Activated CD4-positive, alpha-beta memory T cell treated with anti-CD3 and anti-CD28 coated beads for 36 hours (primary cell): ENCODE results near the gene TTLL11. TPM values are rescaled to one million over a fixed set of nuclear protein-coding genes. Genes with fewer than 3 reads are reported as not detected.

Experiments
- CTCF ChIA-PET: fragments of 350-600 bp; sonication (Branson Sonifier 250); formaldehyde crosslinking; loops from one replicate; lab custom pipeline; 2021; ENCODE audit warnings: antibody characterized with exemption, inconsistent platforms; lab: Charles Lee
- POLR2A ChIA-PET: fragments of 350-600 bp; sonication (Branson Sonifier 250); formaldehyde crosslinking; loops from one replicate; lab custom pipeline; 2021; ENCODE audit warnings: antibody characterized with exemption; lab: Charles Lee
- DNase-seq: peaks from one replicate; pipeline ENCODE4 v3.0.0-alpha.2; 2020
- H3K27ac Mint-ChIP-seq: one replicate; pipeline ENCODE4 v1.8.0; 2021; ENCODE audit warnings: mixed read lengths
- H3K27me3 Mint-ChIP-seq: one replicate; pipeline ENCODE4 v1.8.0; 2021; ENCODE audit warnings: mixed read lengths
- H3K36me3 Mint-ChIP-seq: one replicate; pipeline ENCODE4 v1.8.0; 2021; ENCODE audit warnings: mixed read lengths
- H3K4me1 Mint-ChIP-seq: one replicate; pipeline ENCODE4 v1.8.0; 2021; ENCODE audit warnings: low read depth, mixed read lengths
- H3K4me3 Mint-ChIP-seq: one replicate; pipeline ENCODE4 v1.8.0; 2021; ENCODE audit warnings: mild to moderate bottlenecking, mixed read lengths
- H3K9me3 Mint-ChIP-seq: one replicate; pipeline ENCODE4 v1.8.0; 2021; ENCODE audit warnings: mixed read lengths
- intact Hi-C: fragments of 100-400 bp; cut with micrococcal nuclease; formaldehyde crosslinking; loops from one replicate; pipeline ENCODE4 v1.15.1; 2023
- total RNA-seq, 2 experiments: library from RNA; stranded (reverse); gene quantifications; one replicate each; pipeline ENCODE4 v1.2.3, GENCODE V29; 2021

Gene TTLL11
- total RNA-seq, 2 experiments from 2014 or later, result 0.97 TPM

GRCh38 chr9:121853617-121854395, 239.3 kb downstream of the TTLL11 start:
- Mint-ChIP-seq H3K36me3 (no peaks in the 10 kb centered on the region), H3K4me1 (no peaks in the 10 kb centered on the region), H3K27me3 (no peaks in the 10 kb centered on the region), H3K27ac (no peak overlapping the region), H3K4me3 (no peak overlapping the region), H3K9me3 (peaks cover 9% of the 10 kb centered on the region)
- no peak for DNase-seq
- intact Hi-C loops, result no loop called here
- ChIA-PET CTCF (no interaction called here), POLR2A (no interaction called here)

- intact Hi-C loops, result no loop called here
- peaks cover 12% of the 10 kb centered on the region for H3K9me3 Mint-ChIP-seq
- no peaks in the 10 kb centered on the region for H3K27me3 Mint-ChIP-seq
- no peaks in the 10 kb centered on the region for H3K36me3 Mint-ChIP-seq
- no peak for DNase-seq
- no peak overlapping the region for H3K4me3 Mint-ChIP-seq
- CTCF ChIA-PET, result no interaction called here
- POLR2A ChIA-PET, result no interaction called here
- no peak overlapping the region for H3K27ac Mint-ChIP-seq
- H3K4me1 Mint-ChIP-seq, result no peaks in the 10 kb centered on the region
Measured at GRCh38 chr9:121852651-121853616, 240.2 kb downstream of the TTLL11 start.

- no peaks in the 10 kb centered on the region for H3K4me1 Mint-ChIP-seq
- ChIA-PET POLR2A (no interaction called here), CTCF (no interaction called here)
- H3K27me3 Mint-ChIP-seq, result no peaks in the 10 kb centered on the region
- no peak overlapping the region for H3K27ac Mint-ChIP-seq
- no peaks in the 10 kb centered on the region for H3K36me3 Mint-ChIP-seq
- DNase-seq, result no peak
- H3K4me3 Mint-ChIP-seq, result no peak overlapping the region
- intact Hi-C loops, result no loop called here
- H3K9me3 Mint-ChIP-seq, result peaks cover 15% of the 10 kb centered on the region
Measured at GRCh38 chr9:121852241-121852640, 240.9 kb downstream of the TTLL11 start.

- no peaks in the 10 kb centered on the region for H3K27me3 Mint-ChIP-seq
- CTCF ChIA-PET, result no interaction called here
- H3K4me1 Mint-ChIP-seq, result no peaks in the 10 kb centered on the region
- POLR2A ChIA-PET, result no interaction called here
- DNase-seq, result no peak
- no peak overlapping the region for H3K4me3 Mint-ChIP-seq
- no peak overlapping the region for H3K27ac Mint-ChIP-seq
- H3K36me3 Mint-ChIP-seq, result no peaks in the 10 kb centered on the region
- H3K9me3 Mint-ChIP-seq, result peaks cover 15% of the 10 kb centered on the region
- intact Hi-C loops, result no loop called here
Measured at GRCh38 chr9:121851641-121852091, 241.4 kb downstream of the TTLL11 start.

- ChIA-PET POLR2A (no interaction called here), CTCF (no interaction called here)
- Mint-ChIP-seq H3K27me3 (no peaks in the 10 kb centered on the region), H3K36me3 (no peaks in the 10 kb centered on the region), H3K4me3 (no peak overlapping the region), H3K9me3 (peaks cover 15% of the 10 kb centered on the region), H3K4me1 (no peaks in the 10 kb centered on the region), H3K27ac (no peak overlapping the region)
- DNase-seq, result no peak
- intact Hi-C loops, result no loop called here
Measured at GRCh38 chr9:121850366-121850765, 242.7 kb downstream of the TTLL11 start.

GRCh38 chr9:121849554-121849953, 243.6 kb downstream of the TTLL11 start:
- Mint-ChIP-seq H3K27ac (no peak overlapping the region), H3K9me3 (peaks cover 15% of the 10 kb centered on the region), H3K36me3 (no peaks in the 10 kb centered on the region), H3K4me1 (no peaks in the 10 kb centered on the region), H3K4me3 (no peak overlapping the region), H3K27me3 (no peaks in the 10 kb centered on the region)
- POLR2A ChIA-PET, result no interaction called here
- intact Hi-C loops, result no loop called here
- no peak for DNase-seq
- CTCF ChIA-PET, result no interaction called here

- peaks cover 6% of the 10 kb centered on the region for H3K27me3 Mint-ChIP-seq
- H3K27ac Mint-ChIP-seq, result no peak overlapping the region
- H3K9me3 Mint-ChIP-seq, result peaks cover 13% of the 10 kb centered on the region
- ChIA-PET CTCF (no interaction called here), POLR2A (no interaction called here)
- peaks cover 8% of the 10 kb centered on the region for H3K4me1 Mint-ChIP-seq
- no peaks in the 10 kb centered on the region for H3K36me3 Mint-ChIP-seq
- intact Hi-C loops, result no loop called here
- no peak for DNase-seq
- no peak overlapping the region for H3K4me3 Mint-ChIP-seq
Measured at GRCh38 chr9:121844562-121844961, 248.5 kb downstream of the TTLL11 start.

GRCh38 chr9:121844098-121844497, 249.0 kb downstream of the TTLL11 start:
- CTCF ChIA-PET, result no interaction called here
- Mint-ChIP-seq H3K36me3 (no peaks in the 10 kb centered on the region), H3K27me3 (peaks cover 6% of the 10 kb centered on the region), H3K9me3 (peaks cover 8% of the 10 kb centered on the region), H3K27ac (no peak overlapping the region), H3K4me1 (peaks cover 11% of the 10 kb centered on the region), H3K4me3 (no peak overlapping the region)
- POLR2A ChIA-PET, result no interaction called here
- intact Hi-C loops, result no loop called here
- DNase-seq, result no peak

GRCh38 chr9:121842612-121842978, 250.5 kb downstream of the TTLL11 start:
- ChIA-PET POLR2A (no interaction called here), CTCF (no interaction called here)
- DNase-seq, result no peak
- Mint-ChIP-seq H3K4me3 (no peak overlapping the region), H3K4me1 (peaks cover 11% of the 10 kb centered on the region), H3K27ac (no peak overlapping the region), H3K27me3 (peaks cover 6% of the 10 kb centered on the region), H3K36me3 (no peaks in the 10 kb centered on the region), H3K9me3 (peaks cover under 1% of the 10 kb centered on the region)
- intact Hi-C loops, result no loop called here

GRCh38 chr9:121841771-121842611, 251.1 kb downstream of the TTLL11 start:
- Mint-ChIP-seq H3K4me1 (peaks cover 11% of the 10 kb centered on the region), H3K9me3 (no peaks in the 10 kb centered on the region), H3K27me3 (peaks cover 6% of the 10 kb centered on the region), H3K4me3 (no peak overlapping the region), H3K27ac (no peak overlapping the region), H3K36me3 (no peaks in the 10 kb centered on the region)
- CTCF ChIA-PET, result no interaction called here
- POLR2A ChIA-PET, result no interaction called here
- intact Hi-C loops, result no loop called here
- no peak for DNase-seq

- Mint-ChIP-seq H3K4me3 (no peak overlapping the region), H3K27ac (no peak overlapping the region), H3K4me1 (peaks cover 11% of the 10 kb centered on the region), H3K9me3 (no peaks in the 10 kb centered on the region), H3K27me3 (peaks cover 6% of the 10 kb centered on the region), H3K36me3 (no peaks in the 10 kb centered on the region)
- intact Hi-C loops, result no loop called here
- ChIA-PET CTCF (no interaction called here), POLR2A (no interaction called here)
- peak; percentile 32 for DNase-seq
Measured at GRCh38 chr9:121840838-121841760, 252.0 kb downstream of the TTLL11 start.
